ENCODE measurements around the gene DFFB. TPM values are rescaled to one million over a fixed set of nuclear protein-coding genes. Genes with fewer than 3 reads are reported as not detected.

The DFFB gene
- total and polyA plus RNA-seq, 2 of the 13 experiments (the other 11 are each of a cell fraction or from before 2014, with no cell fraction given), result 4.6 to 9.3 TPM

DNA sequence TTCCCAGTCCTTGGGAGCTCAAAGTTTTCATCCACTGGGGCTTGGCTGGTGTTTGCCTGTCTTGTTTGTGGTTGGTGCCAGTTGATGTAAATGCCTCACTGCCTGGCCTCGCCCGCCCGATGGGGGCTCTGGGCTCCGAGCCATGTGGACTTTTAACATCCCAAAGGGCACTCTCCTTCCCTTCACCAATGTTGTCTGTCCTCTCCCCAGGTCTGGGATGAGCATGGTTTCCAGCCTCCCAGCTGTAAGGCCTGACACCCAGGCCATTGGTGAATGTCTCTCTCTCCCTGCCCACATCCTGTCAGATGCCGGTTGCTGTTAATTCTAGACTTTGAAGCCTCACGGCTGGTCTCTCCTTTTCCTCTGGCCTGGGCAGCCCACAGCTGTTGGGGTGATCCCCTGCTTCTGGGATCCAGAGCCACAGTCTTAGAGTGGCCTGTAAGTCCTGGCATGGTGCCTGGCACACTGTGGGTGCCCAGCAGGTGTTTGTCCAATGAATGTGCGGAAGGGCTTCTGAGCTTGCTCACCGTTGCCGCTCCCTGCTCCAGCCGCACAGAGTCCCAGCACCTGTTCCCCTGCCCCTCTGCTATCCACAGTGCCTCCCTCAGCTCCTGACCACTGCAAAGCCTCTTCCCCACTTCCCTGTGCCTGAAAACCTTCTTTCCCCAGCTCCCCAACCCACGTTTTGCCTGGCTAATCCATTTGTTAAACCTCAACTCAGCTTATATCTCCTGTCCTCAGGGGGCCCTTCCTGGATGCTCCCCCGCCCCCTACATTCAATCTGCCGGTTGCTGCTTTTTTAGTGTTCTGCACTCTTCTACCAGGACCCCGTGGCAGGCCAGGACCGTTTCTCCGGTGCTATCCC lies 46.1 kb downstream of the DFFB start (continued):
- TF ChIP-seq, protein P1, sequence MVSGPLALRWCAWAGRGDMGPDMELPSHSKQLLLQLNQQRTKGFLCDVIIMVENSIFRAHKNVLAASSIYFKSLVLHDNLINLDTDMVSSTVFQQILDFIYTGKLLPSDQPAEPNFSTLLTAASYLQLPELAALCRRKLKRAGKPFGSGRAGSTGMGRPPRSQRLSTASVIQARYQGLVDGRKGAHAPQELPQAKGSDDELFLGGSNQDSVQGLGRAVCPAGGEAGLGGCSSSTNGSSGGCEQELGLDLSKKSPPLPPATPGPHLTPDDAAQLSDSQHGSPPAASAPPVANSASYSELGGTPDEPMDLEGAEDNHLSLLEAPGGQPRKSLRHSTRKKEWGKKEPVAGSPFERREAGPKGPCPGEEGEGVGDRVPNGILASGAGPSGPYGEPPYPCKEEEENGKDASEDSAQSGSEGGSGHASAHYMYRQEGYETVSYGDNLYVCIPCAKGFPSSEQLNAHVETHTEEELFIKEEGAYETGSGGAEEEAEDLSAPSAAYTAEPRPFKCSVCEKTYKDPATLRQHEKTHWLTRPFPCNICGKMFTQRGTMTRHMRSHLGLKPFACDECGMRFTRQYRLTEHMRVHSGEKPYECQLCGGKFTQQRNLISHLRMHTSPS (CRISPR knock-in tag; IDR thresholded peaks at IDR 0.05; ENCODE audit: low read depth), result peak; percentile 72; the same call in 1 of the 2 replicates
- TF ChIP-seq ZNF160 (CRISPR knock-in tag; IDR thresholded peaks at IDR 0.05) (no peak), NR2F1 (CRISPR knock-in tag; IDR thresholded peaks at IDR 0.05) (no peak), ZNF772 (CRISPR knock-in tag; IDR thresholded peaks at IDR 0.05) (0 out of 2 replicates have a peak, but pooled peaks have one; percentile 21), ZNF383 (CRISPR knock-in tag; IDR thresholded peaks at IDR 0.05; ENCODE audit: borderline replicate concordance) (no peak), ZNF616 (CRISPR knock-in tag; IDR thresholded peaks at IDR 0.05; ENCODE audit: low read depth) (no peak), TBX3 (IDR thresholded peaks at IDR 0.05; ENCODE audit: borderline replicate concordance) (no peak), ZNF484 (CRISPR knock-in tag; IDR thresholded peaks at IDR 0.05; ENCODE audit: borderline replicate concordance, low read depth) (no peak), ZNF552 (CRISPR knock-in tag; IDR thresholded peaks at IDR 0.05; ENCODE audit: borderline replicate concordance) (no peak), GFI1 (CRISPR knock-in tag; IDR thresholded peaks at IDR 0.05; ENCODE audit: borderline replicate concordance) (no peak), ZNF749 (CRISPR knock-in tag; IDR thresholded peaks at IDR 0.05; ENCODE audit: borderline replicate concordance) (no peak), HNRNPL (IDR thresholded peaks at IDR 0.05; ENCODE audit: low read depth, low read length) (peak; percentile 66; the same call in 1 of the 2 replicates), TSC22D2 (CRISPR knock-in tag; IDR thresholded peaks at IDR 0.05; ENCODE audit: borderline replicate concordance) (no peak), ZKSCAN8 (CRISPR knock-in tag; IDR thresholded peaks at IDR 0.05; ENCODE audit: borderline replicate concordance) (no peak), NR2F6 (IDR thresholded peaks at IDR 0.05) (no peak), NR2F6 (CRISPR knock-in tag; IDR thresholded peaks at IDR 0.05) (no peak)
- TF ChIP-seq, protein P2, sequence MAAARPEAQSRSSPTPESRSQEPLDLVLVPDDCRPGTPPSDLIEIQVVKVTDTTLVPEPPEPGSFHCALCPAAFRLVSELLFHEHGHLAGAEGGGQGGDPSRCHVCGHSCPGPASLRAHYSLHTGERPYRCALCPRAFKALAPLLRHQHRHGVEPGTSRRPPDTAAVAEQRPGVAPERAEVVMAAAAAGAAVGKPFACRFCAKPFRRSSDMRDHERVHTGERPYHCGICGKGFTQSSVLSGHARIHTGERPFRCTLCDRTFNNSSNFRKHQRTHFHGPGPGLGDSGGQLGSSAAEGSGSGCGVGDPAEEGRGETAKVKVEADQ (CRISPR knock-in tag; IDR thresholded peaks at IDR 0.05; ENCODE audit: borderline replicate concordance), result no peak
- TF ChIP-seq, protein P3, sequence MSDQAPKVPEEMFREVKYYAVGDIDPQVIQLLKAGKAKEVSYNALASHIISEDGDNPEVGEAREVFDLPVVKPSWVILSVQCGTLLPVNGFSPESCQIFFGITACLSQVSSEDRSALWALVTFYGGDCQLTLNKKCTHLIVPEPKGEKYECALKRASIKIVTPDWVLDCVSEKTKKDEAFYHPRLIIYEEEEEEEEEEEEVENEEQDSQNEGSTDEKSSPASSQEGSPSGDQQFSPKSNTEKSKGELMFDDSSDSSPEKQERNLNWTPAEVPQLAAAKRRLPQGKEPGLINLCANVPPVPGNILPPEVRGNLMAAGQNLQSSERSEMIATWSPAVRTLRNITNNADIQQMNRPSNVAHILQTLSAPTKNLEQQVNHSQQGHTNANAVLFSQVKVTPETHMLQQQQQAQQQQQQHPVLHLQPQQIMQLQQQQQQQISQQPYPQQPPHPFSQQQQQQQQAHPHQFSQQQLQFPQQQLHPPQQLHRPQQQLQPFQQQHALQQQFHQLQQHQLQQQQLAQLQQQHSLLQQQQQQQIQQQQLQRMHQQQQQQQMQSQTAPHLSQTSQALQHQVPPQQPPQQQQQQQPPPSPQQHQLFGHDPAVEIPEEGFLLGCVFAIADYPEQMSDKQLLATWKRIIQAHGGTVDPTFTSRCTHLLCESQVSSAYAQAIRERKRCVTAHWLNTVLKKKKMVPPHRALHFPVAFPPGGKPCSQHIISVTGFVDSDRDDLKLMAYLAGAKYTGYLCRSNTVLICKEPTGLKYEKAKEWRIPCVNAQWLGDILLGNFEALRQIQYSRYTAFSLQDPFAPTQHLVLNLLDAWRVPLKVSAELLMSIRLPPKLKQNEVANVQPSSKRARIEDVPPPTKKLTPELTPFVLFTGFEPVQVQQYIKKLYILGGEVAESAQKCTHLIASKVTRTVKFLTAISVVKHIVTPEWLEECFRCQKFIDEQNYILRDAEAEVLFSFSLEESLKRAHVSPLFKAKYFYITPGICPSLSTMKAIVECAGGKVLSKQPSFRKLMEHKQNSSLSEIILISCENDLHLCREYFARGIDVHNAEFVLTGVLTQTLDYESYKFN (CRISPR knock-in tag; conservative IDR thresholded peaks at IDR 0.05), result no peak

All from HepG2 (cell line).